H54 (cell line): ENCODE results near the gene NOTCH4.

Source experiments
- DNase-seq: peaks from one replicate; pipeline ENCODE4 v3.0.0; 2011; ENCODE audit warnings: low spot score, mixed read lengths; ENCODE audit not compliant: insufficient read length
- FAIRE-seq: peaks from 3 replicates; lab custom pipeline; 2011; peaks lifted over from hg19 to GRCh38; lab: Jason Lieb, UNC
- POLR2A ChIP-seq: IDR thresholded peaks from 2 replicates; pipeline ENCODE4 v1.6.1; 2011; ENCODE audit warnings: low read depth, mild to moderate bottlenecking, low read length

NOTCH4 gene

GRCh38 chr6:32184084-32184640, 39.7 kb downstream of the NOTCH4 start, which contains the start of gene AGER:
TSS of gene AGER (minus strand) at chr6:32184253. CDS start at chr6:32184222, 31 bp downstream.
- no peak for TF ChIP-seq POLR2A
- no peak for DNase-seq
- no peak for FAIRE-seq

- no peak for TF ChIP-seq POLR2A
- DNase-seq (no peak), FAIRE-seq (no peak)
These were observed 40.3 kb downstream of the NOTCH4 start for GRCh38 chr6:32183483-32184083.

GRCh38 chr6:32183030-32183429, 40.8 kb downstream of the NOTCH4 start:
- no peak for TF ChIP-seq POLR2A
- no peak for DNase-seq
- no peak for FAIRE-seq

- DNase-seq (no peak), FAIRE-seq (no peak)
- TF ChIP-seq POLR2A: no peak
These were observed 41.3 kb downstream of the NOTCH4 start for GRCh38 chr6:32182555-32182981.

GRCh38 chr6:32181915-32182529, 41.8 kb downstream of the NOTCH4 start:
- no peak for TF ChIP-seq POLR2A
- DNase-seq (no peak), FAIRE-seq (no peak)

GRCh38 chr6:32181148-32181702, 42.6 kb downstream of the NOTCH4 start:
- TF ChIP-seq POLR2A: no peak
- no peak for FAIRE-seq

GRCh38 chr6:32179766-32180405, 44.0 kb downstream of the NOTCH4 start:
- TF ChIP-seq POLR2A: no peak
- FAIRE-seq (no peak), DNase-seq (no peak)

More at GRCh38 chr6:32181148-32181702, 42.6 kb downstream of the NOTCH4 start:
- no peak for DNase-seq

- TF ChIP-seq POLR2A: no peak
- FAIRE-seq (no peak), DNase-seq (no peak)
These were observed 45.1 kb downstream of the NOTCH4 start for GRCh38 chr6:32178547-32179440.

- TF ChIP-seq POLR2A: no peak; the same call in 1 of the 2 replicates
- peak; percentile 92 for DNase-seq
- peak; percentile 88 for FAIRE-seq
These were observed 45.9 kb downstream of the NOTCH4 start, which contains the start of gene RNF5 for GRCh38 chr6:32177788-32178546. TSS of gene RNF5 (plus strand) at chr6:32178405. CDS start at chr6:32178512, 107 bp downstream.

GRCh38 chr6:32177183-32177787, 46.6 kb downstream of the NOTCH4 start:
- DNase-seq: no peak
- FAIRE-seq: no peak
- no peak for TF ChIP-seq POLR2A

- TF ChIP-seq POLR2A: no peak
- FAIRE-seq: no peak
- no peak for DNase-seq
These were observed 47.2 kb downstream of the NOTCH4 start for GRCh38 chr6:32176476-32177182.
